Ishikawa (cell line): ENCODE results near the gene CELSR1.

Experiments
- CEBPB ChIP-seq: IDR thresholded peaks from 2 replicates; pipeline ENCODE4 v1.6.1; 2012
- CREB1 ChIP-seq: IDR thresholded peaks from 2 replicates; pipeline ENCODE4 v1.6.1; 2012; ENCODE audit warnings: low read depth
- EGR1 ChIP-seq: IDR thresholded peaks from 2 replicates; pipeline ENCODE4 v1.6.1; 2012
- EP300 ChIP-seq: IDR thresholded peaks from 2 replicates; pipeline ENCODE4 v1.6.1; 2012; ENCODE audit warnings: borderline replicate concordance
- FOXM1 ChIP-seq: IDR thresholded peaks from 2 replicates; pipeline ENCODE4 v1.6.1; 2012; ENCODE audit warnings: low read depth, borderline replicate concordance
- NFIC ChIP-seq: IDR thresholded peaks from 2 replicates; pipeline ENCODE4 v1.6.1; 2012
- RAD21 ChIP-seq: IDR thresholded peaks from 2 replicates; pipeline ENCODE4 v1.6.1; 2012; ENCODE audit warnings: low read depth
- TAF1 ChIP-seq: IDR thresholded peaks from 2 replicates; pipeline ENCODE4 v1.6.1; 2012; ENCODE audit warnings: low read depth, mild to moderate bottlenecking
- TCF12 ChIP-seq: IDR thresholded peaks from 2 replicates; pipeline ENCODE4 v1.6.1; 2012; ENCODE audit warnings: low read depth
- TEAD4 ChIP-seq: IDR thresholded peaks from 2 replicates; pipeline ENCODE4 v1.6.1; 2012
- YY1 ChIP-seq: IDR thresholded peaks from 2 replicates; pipeline ENCODE4 v1.6.1; 2012; ENCODE audit warnings: low read depth
- ZBTB7A ChIP-seq: IDR thresholded peaks from 2 replicates; pipeline ENCODE4 v1.6.1; 2012; ENCODE audit warnings: low read depth
- TF ChIP-seq, protein P1 (sequence below): IDR thresholded peaks from 2 replicates; pipeline ENCODE4 v1.6.1; 2012; ENCODE audit warnings: low read depth, mild to moderate bottlenecking
- TF ChIP-seq, protein P2 (sequence below): IDR thresholded peaks from 2 replicates; pipeline ENCODE4 v1.6.1; 2012
- TF ChIP-seq, protein P3 (sequence below): IDR thresholded peaks from 2 replicates; pipeline ENCODE4 v1.6.1; 2012

Gene CELSR1

DNA sequence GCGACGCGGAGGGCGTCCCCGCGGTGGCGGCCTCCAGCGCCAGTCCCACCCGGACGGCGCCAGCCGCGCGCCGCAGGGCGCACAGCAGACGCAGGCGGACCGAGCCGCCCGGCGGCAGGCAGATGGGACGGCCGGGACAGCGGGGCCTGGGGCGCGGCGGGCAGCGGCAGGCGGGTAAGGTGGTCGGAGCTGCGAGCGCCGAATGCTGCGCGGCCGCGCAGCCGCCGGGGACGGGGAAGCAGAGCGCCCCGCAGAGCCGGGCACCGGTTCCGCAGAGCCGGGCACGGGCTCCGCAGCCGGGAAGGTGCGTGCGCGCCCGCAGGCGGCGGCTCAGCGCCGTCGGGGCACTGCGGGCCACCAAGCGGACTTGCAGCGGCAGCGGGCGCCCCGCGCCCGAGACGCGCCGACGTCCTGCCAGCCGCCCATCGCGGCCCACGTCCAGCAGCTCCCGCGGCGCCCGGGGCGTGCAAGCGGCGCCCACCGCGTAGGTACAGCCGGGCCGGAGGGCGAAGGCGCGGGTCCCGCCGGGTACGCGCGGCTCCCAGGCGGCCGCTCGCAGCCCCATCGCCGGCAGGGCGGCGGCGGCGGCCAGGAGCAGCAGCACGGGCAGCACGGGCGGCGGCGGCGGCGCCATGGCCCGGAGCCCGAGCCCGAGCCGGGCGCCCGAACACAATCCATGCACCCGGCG is 739 bp downstream of the CELSR1 start:
- TF ChIP-seq EGR1 (no peak), RAD21 (no peak), TCF12 (no peak), CEBPB (no peak)
- TF ChIP-seq, protein P1, sequence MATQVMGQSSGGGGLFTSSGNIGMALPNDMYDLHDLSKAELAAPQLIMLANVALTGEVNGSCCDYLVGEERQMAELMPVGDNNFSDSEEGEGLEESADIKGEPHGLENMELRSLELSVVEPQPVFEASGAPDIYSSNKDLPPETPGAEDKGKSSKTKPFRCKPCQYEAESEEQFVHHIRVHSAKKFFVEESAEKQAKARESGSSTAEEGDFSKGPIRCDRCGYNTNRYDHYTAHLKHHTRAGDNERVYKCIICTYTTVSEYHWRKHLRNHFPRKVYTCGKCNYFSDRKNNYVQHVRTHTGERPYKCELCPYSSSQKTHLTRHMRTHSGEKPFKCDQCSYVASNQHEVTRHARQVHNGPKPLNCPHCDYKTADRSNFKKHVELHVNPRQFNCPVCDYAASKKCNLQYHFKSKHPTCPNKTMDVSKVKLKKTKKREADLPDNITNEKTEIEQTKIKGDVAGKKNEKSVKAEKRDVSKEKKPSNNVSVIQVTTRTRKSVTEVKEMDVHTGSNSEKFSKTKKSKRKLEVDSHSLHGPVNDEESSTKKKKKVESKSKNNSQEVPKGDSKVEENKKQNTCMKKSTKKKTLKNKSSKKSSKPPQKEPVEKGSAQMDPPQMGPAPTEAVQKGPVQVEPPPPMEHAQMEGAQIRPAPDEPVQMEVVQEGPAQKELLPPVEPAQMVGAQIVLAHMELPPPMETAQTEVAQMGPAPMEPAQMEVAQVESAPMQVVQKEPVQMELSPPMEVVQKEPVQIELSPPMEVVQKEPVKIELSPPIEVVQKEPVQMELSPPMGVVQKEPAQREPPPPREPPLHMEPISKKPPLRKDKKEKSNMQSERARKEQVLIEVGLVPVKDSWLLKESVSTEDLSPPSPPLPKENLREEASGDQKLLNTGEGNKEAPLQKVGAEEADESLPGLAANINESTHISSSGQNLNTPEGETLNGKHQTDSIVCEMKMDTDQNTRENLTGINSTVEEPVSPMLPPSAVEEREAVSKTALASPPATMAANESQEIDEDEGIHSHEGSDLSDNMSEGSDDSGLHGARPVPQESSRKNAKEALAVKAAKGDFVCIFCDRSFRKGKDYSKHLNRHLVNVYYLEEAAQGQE, result no peak

DNA sequence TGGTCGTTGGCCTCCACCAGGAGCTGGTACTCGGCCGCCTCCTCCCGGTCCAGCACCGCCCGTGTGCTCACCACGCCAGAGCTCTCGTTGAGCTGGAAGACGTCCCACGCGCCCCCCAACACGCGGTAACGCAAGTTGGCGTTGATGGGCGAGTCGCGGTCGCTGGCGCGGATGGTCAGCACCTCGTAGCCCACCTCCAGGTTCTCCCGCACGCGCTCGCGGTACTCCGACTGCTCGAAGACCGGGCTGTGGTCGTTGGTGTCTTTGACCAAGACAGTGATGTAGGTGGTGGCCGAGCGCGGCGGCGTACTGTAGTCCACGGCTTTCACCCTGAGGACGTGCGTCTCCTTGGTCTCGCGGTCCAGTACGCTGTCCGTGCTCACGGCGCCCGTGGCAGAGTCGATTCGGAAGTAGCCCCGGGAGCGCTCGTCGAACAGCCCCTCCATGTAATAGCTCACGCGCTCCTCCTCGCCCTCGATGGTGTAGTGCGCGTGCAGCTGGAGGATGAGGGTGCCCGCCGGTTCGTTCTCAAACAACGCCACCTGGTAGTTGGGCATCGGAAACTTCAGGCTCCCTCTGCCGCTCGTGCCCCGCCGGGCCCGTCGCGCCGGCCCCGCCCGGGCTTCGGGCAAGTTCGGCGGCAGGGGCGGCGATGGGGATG is 1.4 kb downstream of the CELSR1 start:
- no peak for TF ChIP-seq EP300
- no peak for TF ChIP-seq CREB1
- no peak for TF ChIP-seq TAF1
- TF ChIP-seq NFIC, result no peak
- TF ChIP-seq CEBPB, result no peak
- TF ChIP-seq, protein P2, sequence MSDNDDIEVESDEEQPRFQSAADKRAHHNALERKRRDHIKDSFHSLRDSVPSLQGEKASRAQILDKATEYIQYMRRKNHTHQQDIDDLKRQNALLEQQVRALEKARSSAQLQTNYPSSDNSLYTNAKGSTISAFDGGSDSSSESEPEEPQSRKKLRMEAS, result no peak
- TF ChIP-seq ZBTB7A, result no peak
- no peak for TF ChIP-seq TCF12
- TF ChIP-seq TEAD4, result no peak
- no peak for TF ChIP-seq FOXM1
- no peak for TF ChIP-seq EGR1
- TF ChIP-seq, protein P1, result no peak

DNA sequence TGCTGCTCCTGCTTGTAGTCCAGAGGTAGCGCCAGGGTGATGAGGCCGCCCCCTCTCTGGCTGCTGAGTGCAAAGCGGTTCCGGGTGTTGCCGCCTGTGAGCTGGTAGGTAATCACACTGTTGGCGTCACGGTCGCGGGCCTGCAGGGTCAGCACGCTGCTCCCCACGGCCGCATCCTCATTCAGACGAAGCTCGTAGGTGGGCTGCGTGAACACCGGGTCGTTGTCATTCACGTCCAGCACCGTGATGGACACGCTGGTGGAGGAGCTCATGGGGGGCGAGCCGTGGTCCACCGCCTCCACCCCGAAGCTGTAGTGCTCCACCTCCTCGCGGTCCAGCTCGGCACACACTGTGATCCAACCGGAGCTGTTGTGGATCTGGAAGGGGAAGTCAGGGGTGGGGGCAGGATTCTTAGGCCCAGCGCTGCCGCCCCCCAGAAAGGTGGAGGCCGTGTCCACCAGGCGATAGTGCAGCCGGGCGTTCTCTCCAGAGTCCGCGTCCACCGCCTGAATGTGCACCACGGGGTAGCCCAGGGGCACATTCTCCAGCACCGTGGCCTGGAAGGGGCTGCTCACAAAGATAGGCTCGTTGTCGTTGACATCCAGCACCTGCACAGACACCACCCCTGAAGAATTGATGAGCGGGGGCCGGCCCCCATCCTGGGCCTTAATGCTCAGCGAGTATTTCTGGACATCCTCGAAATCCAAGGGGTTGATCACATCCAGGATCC is 2.4 kb downstream of the CELSR1 start:
- TF ChIP-seq TAF1 (no peak), TEAD4 (no peak)
- TF ChIP-seq, protein P3, sequence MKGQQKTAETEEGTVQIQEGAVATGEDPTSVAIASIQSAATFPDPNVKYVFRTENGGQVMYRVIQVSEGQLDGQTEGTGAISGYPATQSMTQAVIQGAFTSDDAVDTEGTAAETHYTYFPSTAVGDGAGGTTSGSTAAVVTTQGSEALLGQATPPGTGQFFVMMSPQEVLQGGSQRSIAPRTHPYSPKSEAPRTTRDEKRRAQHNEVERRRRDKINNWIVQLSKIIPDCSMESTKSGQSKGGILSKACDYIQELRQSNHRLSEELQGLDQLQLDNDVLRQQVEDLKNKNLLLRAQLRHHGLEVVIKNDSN, result no peak
- TF ChIP-seq, protein P1, result no peak

DNA sequence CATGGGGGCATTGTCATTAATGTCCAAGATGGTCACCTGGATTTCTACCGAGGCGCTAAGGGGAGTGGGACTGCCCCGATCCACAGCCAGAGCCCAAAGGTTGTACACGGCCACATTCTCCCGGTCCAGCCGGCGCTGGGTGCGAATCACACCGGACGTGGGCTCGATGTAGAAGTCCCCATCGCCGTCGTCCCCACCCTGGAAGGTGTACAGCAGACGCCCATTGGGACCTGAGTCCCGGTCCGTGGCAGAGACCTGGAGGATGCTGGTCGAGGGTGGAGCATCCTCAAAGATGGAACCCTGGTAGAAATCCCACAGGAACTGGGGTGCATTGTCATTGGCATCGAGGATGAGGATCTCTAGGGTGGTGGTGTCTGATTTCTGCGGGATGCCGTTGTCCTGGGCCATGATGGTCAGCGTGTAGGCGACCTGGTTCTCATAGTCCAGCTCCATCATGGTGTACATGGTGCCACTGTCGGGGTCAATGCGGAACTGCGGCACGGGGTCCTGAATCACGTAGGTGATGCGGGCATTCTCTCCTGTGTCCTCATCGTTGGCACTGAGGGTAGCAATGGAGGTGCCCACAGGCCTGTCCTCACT is 3.1 kb downstream of the CELSR1 start:
- TF ChIP-seq, protein P1, result no peak
- TF ChIP-seq TEAD4 (no peak), EP300 (no peak), FOXM1 (no peak), RAD21 (no peak), NFIC (no peak), TAF1 (no peak), EGR1 (no peak), CREB1 (no peak), CEBPB (no peak), YY1 (no peak), ZBTB7A (no peak), TCF12 (no peak)
- TF ChIP-seq, protein P3, result no peak
- TF ChIP-seq, protein P2, result no peak
